A549 (cell line): ENCODE measurements around the gene DUSP23. TPM values are rescaled to one million over a fixed set of nuclear protein-coding genes. Genes with fewer than 3 reads are reported as not detected.

Source experiments
- ATAC-seq, 2 experiments: fragments of 200-7000 bp in 1 of 2; fragments of >200 bp in 1 of 2; cut with Nextera tagmentation in 1 of 2; cut with Tn5 transposase in 1 of 2; 3 replicates each; pipeline versions ENCODE4 v1.8.0 to v1.9.1; 2018 to 2020; ENCODE audit warnings: mild to moderate bottlenecking in 1 of 2, moderate library complexity in 1 of 2
- CTCF ChIA-PET: fragments of 300-600 bp; sonication (Branson Sonifier 250); formaldehyde crosslinking; extraction: SDS; loops from one replicate; lab custom pipeline; 2021; ENCODE audit warnings: antibody characterized with exemption, inconsistent platforms; lab: Yijun Ruan, JAX
- POLR2A ChIA-PET: fragments of 350-600 bp; formaldehyde crosslinking; extraction: SDS; loops from one replicate; lab custom pipeline; 2021; ENCODE audit warnings: antibody characterized with exemption, inconsistent platforms; lab: Yijun Ruan, JAX
- DNase-seq, 2 experiments: peaks; one replicate each; pipeline versions ENCODE4 v3.0.0 to v3.0.0-alpha.2; 2011 to 2016; ENCODE audit warnings: low read depth in 1 of 2, low spot score in 1 of 2
- FAIRE-seq: peaks from 2 replicates; lab custom pipeline; 2011; peaks lifted over from hg19 to GRCh38; lab: Jason Lieb, UNC
- H3K27ac ChIP-seq, 2 experiments: fragments of >200 bp; sonication (Bioruptor Twin); formaldehyde crosslinking; 3 replicates each; pipeline ENCODE4 v1.5.1; 2016 to 2017
- H3K4me1 ChIP-seq: fragments of >200 bp; sonication (Bioruptor Twin); formaldehyde crosslinking; 3 replicates; pipeline ENCODE4 v1.6.1; 2016
- H3K4me2 ChIP-seq: fragments of >200 bp; sonication (Bioruptor Twin); formaldehyde crosslinking; 3 replicates; pipeline ENCODE4 v1.6.1; 2016
- H3K4me3 ChIP-seq: fragments of >200 bp; sonication (Bioruptor Twin); formaldehyde crosslinking; 3 replicates; pipeline ENCODE4 v1.5.1; 2016
- H3K9me3 ChIP-seq: fragments of >200 bp; sonication (Bioruptor Twin); formaldehyde crosslinking; 3 replicates; pipeline ENCODE4 v1.6.1; 2016
- CBX8 ChIP-seq: fragments of 200-600 bp; sonication (generic); IDR thresholded peaks from 2 replicates; pipeline ENCODE4 v1.6.1; 2016
- CEBPB ChIP-seq, 2 experiments: fragments of >200 bp in 1 of 2; sonication (Bioruptor Twin) in 1 of 2; formaldehyde crosslinking in 1 of 2; IDR thresholded peaks; 2 replicates each; pipeline ENCODE4 v1.6.1; 2012 to 2016
- CHD4 ChIP-seq: fragments of 200-600 bp; sonication (generic); IDR thresholded peaks from 2 replicates; pipeline ENCODE4 v1.6.1; 2016; ENCODE audit warnings: antibody characterized with exemption, mild to moderate bottlenecking, borderline replicate concordance
- EHF ChIP-seq: fragments of 250-450 bp; sonication (Bioruptor Pico); IDR thresholded peaks from 2 replicates; pipeline ENCODE4 v1.5.0; 2020; ENCODE audit warnings: mild to moderate bottlenecking
- EHMT2 ChIP-seq: fragments of 200-600 bp; sonication (generic); IDR thresholded peaks from 2 replicates; pipeline ENCODE4 v1.6.1; 2016; ENCODE audit warnings: antibody characterized with exemption, low read depth, mild to moderate bottlenecking, moderate library complexity
- ESRRA ChIP-seq: fragments of 150-350 bp; IDR thresholded peaks from 2 replicates; pipeline ENCODE4 v1.6.1; 2014; ENCODE audit warnings: mild to moderate bottlenecking, low read length, borderline replicate concordance
- FOSB ChIP-seq: fragments of 250-450 bp; sonication (Bioruptor Pico); IDR thresholded peaks from 2 replicates; pipeline ENCODE4 v1.5.0; 2020; ENCODE audit warnings: mild to moderate bottlenecking, moderate library complexity
- FOSL2 ChIP-seq, 2 experiments: fragments of 450-650 bp in 1 of 2; fragments of >200 bp in 1 of 2; sonication (Bioruptor Twin) in 1 of 2; formaldehyde crosslinking; IDR thresholded peaks; 2 replicates each; pipeline versions ENCODE4 v1.5.0 to v1.6.1; 2016 to 2020; ENCODE audit warnings: mild to moderate bottlenecking in 1 of 2, moderate library complexity in 1 of 2
- FOXS1 ChIP-seq: fragments of 250-450 bp; sonication (Bioruptor Pico); IDR thresholded peaks from 2 replicates; pipeline ENCODE4 v1.5.0; 2020; ENCODE audit warnings: mild to moderate bottlenecking, moderate library complexity
- HDAC2 ChIP-seq: fragments of 200-600 bp; sonication (generic); IDR thresholded peaks from 2 replicates; pipeline ENCODE4 v1.6.1; 2016
- HEYL ChIP-seq: fragments of 250-450 bp; sonication (Bioruptor Pico); IDR thresholded peaks from 2 replicates; pipeline ENCODE4 v1.8.0; 2021; ENCODE audit warnings: mild to moderate bottlenecking, moderate library complexity
- HOXB13 ChIP-seq: fragments of 250-450 bp; sonication (Bioruptor Pico); IDR thresholded peaks from 2 replicates; pipeline ENCODE4 v1.5.0; 2020; ENCODE audit warnings: low read depth, mild to moderate bottlenecking, moderate library complexity
- JUNB ChIP-seq: fragments of >200 bp; sonication (Bioruptor Twin); formaldehyde crosslinking; IDR thresholded peaks from 2 replicates; pipeline ENCODE4 v1.6.1; 2016
- MAFK ChIP-seq: fragments of 450-650 bp; IDR thresholded peaks from 2 replicates; pipeline ENCODE4 v1.6.1; 2014; ENCODE audit not compliant: partially characterized antibody
- MYC ChIP-seq: IDR thresholded peaks from 2 replicates; pipeline ENCODE4 v1.6.1; 2012; ENCODE audit warnings: mild to moderate bottlenecking, inconsistent platforms, low read length, improper control_type of control experiment, borderline replicate concordance
- NFE2L2 ChIP-seq: fragments of 150-350 bp; conservative IDR thresholded peaks from 2 replicates; pipeline ENCODE4 v1.6.1; 2014; ENCODE audit warnings: low read length
- PHF8 ChIP-seq: fragments of 200-600 bp; sonication (generic); IDR thresholded peaks from 2 replicates; pipeline ENCODE4 v1.6.1; 2016; ENCODE audit warnings: low read depth, mild to moderate bottlenecking, antibody characterized with exemption, moderate library complexity, borderline replicate concordance
- RAD21 ChIP-seq, 2 experiments: fragments of >200 bp in 1 of 2; sonication (Bioruptor Twin) in 1 of 2; formaldehyde crosslinking in 1 of 2; IDR thresholded peaks in 1 of 2; conservative IDR thresholded peaks in 1 of 2; 2 replicates in 1 of 2; 3 replicates in 1 of 2; pipeline ENCODE4 v1.6.1; 2012 to 2018; ENCODE audit warnings: inconsistent platforms in 1 of 2
- SMC3 ChIP-seq: fragments of >200 bp; sonication (Bioruptor Twin); formaldehyde crosslinking; IDR thresholded peaks from 3 replicates; pipeline ENCODE4 v1.6.1; 2018; ENCODE audit warnings: inconsistent platforms
- SREBF2 ChIP-seq: fragments of 450-650 bp; IDR thresholded peaks from 2 replicates; pipeline ENCODE4 v1.6.1; 2014; ENCODE audit warnings: mild to moderate bottlenecking, moderate library complexity
- TP53 ChIP-seq: fragments of 250-450 bp; sonication (Bioruptor Pico); IDR thresholded peaks from 2 replicates; pipeline ENCODE4 v1.5.0; 2021; ENCODE audit warnings: mild to moderate bottlenecking, moderate library complexity
- ZFP36 ChIP-seq: fragments of 450-650 bp; IDR thresholded peaks from 2 replicates; pipeline ENCODE4 v1.6.1; 2014; ENCODE audit warnings: borderline replicate concordance; ENCODE audit not compliant: partially characterized antibody
- ZNF302 ChIP-seq: fragments of 250-450 bp; sonication (Bioruptor Pico); IDR thresholded peaks from 2 replicates; pipeline ENCODE4 v1.9.0; 2021; ENCODE audit warnings: inconsistent platforms, mild to moderate bottlenecking, moderate library complexity
- ZSCAN20 ChIP-seq: fragments of 250-450 bp; sonication (Bioruptor Pico); IDR thresholded peaks from 2 replicates; pipeline ENCODE4 v1.8.0; 2022; ENCODE audit warnings: mild to moderate bottlenecking, moderate library complexity
- WGBS: methylation state at CpG from one replicate; pipeline ENCODE4 v1.1.6; 2017; ENCODE audit errors: missing lambda C conversion rate; 5-methylcytosine and 5-hydroxymethylcytosine counted together
- polyA plus RNA-seq, 4 experiments: library from polyadenylated mRNA; depleted of rRNA in 3 of 4; stranded (reverse); fragments of >200 nt; fragmentation: RNase III in 1 of 4; extraction: RNeasy Plus Mini Kit Qiagen cat#74134 plus additional on column Dnase treatment in 1 of 4; gene quantifications; 2 replicates in 3 of 4; 3 replicates in 1 of 4; pipeline ENCODE4 v1.2.3, GENCODE V29; 2011 to 2017
- TF ChIP-seq, protein P1 (sequence below): IDR thresholded peaks from 2 replicates; pipeline ENCODE4 v1.6.1; 2012
- TF ChIP-seq, protein P2 (sequence below): fragments of >200 bp; sonication (Bioruptor Twin); formaldehyde crosslinking; IDR thresholded peaks from 3 replicates; pipeline ENCODE4 v1.6.1; 2016
- TF ChIP-seq, protein P3 (sequence below): IDR thresholded peaks from 2 replicates; pipeline ENCODE4 v1.6.1; 2012; ENCODE audit warnings: low read depth, borderline replicate concordance
- TF ChIP-seq, protein P4 (sequence below): fragments of 200-600 bp; sonication (generic); IDR thresholded peaks from 2 replicates; pipeline ENCODE4 v1.6.1; 2016; ENCODE audit warnings: antibody characterized with exemption, mild to moderate bottlenecking, moderate library complexity

The DUSP23 gene
- polyA plus RNA-seq, 2 of the 4 experiments (the other 2 are of a cell fraction) = 32.3 to 60.1 TPM

DNA sequence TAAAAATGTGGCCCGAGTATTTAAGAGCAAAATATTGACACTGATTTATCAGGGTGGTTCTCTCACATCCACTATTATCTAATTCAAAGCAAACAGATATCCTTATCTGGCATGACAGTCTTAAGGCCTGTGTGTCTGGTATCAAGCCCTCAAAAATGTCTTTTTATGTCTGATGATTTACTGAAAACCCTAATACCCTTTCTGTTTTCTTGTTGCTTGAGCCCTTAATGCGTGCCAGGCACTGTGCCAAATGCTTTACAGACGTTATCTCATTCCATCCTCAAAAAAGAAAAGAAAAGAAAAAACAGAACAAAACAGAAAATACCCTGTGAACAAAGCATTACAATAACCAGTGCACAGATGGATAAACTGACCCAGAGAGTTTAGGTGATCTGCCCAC lies 5.7 kb downstream of the DUSP23 start:
- no peak overlapping the region for H3K4me2 ChIP-seq
- no peaks in the 10 kb centered on the region for H3K9me3 ChIP-seq
- no peak for TF ChIP-seq PHF8
- TF ChIP-seq JUNB = no peak
- no peak for TF ChIP-seq ZNF302 (CRISPR knock-in tag)
- TF ChIP-seq, protein P1, sequence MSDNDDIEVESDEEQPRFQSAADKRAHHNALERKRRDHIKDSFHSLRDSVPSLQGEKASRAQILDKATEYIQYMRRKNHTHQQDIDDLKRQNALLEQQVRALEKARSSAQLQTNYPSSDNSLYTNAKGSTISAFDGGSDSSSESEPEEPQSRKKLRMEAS = no peak
- no peak for TF ChIP-seq RAD21 (conservative IDR thresholded peaks at IDR 0.05 in 1 of 2, IDR thresholded peaks at IDR 0.05 in 1 of 2)
- no peak for TF ChIP-seq EHF (CRISPR knock-in tag)
- no peak for TF ChIP-seq HDAC2
- no peak for TF ChIP-seq HOXB13 (CRISPR knock-in tag)
- TF ChIP-seq, protein P2, sequence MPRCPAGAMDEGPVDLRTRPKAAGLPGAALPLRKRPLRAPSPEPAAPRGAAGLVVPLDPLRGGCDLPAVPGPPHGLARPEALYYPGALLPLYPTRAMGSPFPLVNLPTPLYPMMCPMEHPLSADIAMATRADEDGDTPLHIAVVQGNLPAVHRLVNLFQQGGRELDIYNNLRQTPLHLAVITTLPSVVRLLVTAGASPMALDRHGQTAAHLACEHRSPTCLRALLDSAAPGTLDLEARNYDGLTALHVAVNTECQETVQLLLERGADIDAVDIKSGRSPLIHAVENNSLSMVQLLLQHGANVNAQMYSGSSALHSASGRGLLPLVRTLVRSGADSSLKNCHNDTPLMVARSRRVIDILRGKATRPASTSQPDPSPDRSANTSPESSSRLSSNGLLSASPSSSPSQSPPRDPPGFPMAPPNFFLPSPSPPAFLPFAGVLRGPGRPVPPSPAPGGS = no peak
- no peak for TF ChIP-seq ZFP36
- no peak for TF ChIP-seq SMC3
- TF ChIP-seq, all 56 proteins: peak for 0
- no peak overlapping the region for H3K27ac ChIP-seq
- ChIA-PET CTCF (interaction anchor here (1.0 to 7.3 kb wide), 4 partner anchors 13 to 575 kb away, joined by 4 to 142 read pairs (median 18); no protein-coding TSS in a partner anchor), POLR2A (no interaction called here)
- ATAC-seq (no peak), DNase-seq (no peak), FAIRE-seq (no peak)
- no peak overlapping the region for H3K4me3 ChIP-seq
- peaks cover 3% of the 10 kb centered on the region; the same call in 1 of the 3 replicates for H3K4me1 ChIP-seq
- 54% methylated on average over 3 of the region's 3 CpGs for WGBS

DNA sequence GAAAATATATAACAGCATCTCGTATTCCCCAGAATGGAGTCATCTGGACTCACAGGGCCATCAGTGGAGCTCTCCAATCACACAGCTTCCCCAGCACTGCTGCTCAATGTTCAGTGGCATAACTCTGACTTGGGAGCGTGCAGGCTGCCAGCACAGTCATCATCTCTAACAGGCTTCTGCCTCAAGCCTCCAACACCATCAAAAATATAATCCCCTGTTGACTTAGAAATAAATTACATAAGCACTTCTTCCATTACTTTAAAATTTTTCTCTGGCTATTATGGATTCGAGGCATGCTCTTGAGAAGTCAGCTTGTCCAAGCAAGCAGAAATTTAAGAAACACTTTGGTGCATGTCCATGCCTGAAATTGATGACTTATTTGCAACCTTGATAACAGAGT lies 6.2 kb downstream of the DUSP23 start:
- FAIRE-seq (no peak), ATAC-seq (no peak), DNase-seq (no peak)
- no peaks in the 10 kb centered on the region for H3K9me3 ChIP-seq
- TF ChIP-seq HDAC2 (no peak), ZFP36 (no peak), FOSB (no peak), MYC (no peak), NFE2L2 (no peak), RAD21 (conservative IDR thresholded peaks at IDR 0.05 in 1 of 2, IDR thresholded peaks at IDR 0.05 in 1 of 2) (no peak)
- TF ChIP-seq, protein P3, sequence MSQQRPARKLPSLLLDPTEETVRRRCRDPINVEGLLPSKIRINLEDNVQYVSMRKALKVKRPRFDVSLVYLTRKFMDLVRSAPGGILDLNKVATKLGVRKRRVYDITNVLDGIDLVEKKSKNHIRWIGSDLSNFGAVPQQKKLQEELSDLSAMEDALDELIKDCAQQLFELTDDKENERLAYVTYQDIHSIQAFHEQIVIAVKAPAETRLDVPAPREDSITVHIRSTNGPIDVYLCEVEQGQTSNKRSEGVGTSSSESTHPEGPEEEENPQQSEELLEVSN = no peak
- no peak overlapping the region for H3K4me3 ChIP-seq
- POLR2A ChIA-PET = no interaction called here
- WGBS = 59% methylated on average over 3 of the region's 3 CpGs
- H3K27ac ChIP-seq = no peak overlapping the region
- CTCF ChIA-PET = interaction anchor here (1.0 to 7.3 kb wide), 5 partner anchors 12 to 576 kb away, joined by 3 to 142 read pairs (median 4); no protein-coding TSS in a partner anchor
- H3K4me2 ChIP-seq = no peak overlapping the region
- H3K4me1 ChIP-seq = no peaks in the 10 kb centered on the region; the same call in 2 of the 3 replicates

DNA sequence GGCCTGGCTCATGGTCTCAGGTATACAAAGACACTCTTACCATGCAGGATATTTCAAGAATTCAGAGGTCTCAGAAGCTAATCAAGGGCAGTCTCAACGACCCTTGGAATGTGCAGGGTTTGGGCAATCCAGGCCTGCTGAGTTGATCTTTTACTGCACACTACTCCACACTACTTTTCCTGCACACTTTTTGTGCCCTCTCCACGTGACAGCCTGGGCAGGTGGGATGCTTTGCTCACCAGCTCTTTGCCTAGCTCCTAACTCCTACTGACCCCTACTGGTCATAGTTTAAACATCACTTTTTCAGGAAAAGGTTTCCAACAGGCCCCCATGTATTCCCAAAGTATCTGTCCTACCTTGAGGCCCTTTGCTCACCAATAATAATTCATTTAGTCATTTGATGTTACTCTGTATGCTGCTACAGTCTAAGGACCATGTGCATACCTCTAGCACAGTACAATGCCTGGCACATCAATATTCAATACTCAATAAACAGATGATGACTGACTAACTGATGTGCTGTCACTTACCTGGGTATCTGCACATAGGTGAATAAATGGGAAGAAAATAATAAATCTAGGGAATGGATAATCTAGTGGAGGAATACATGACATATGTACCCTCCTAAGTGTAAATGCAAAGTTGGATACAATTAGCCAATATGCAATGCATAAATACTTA lies 9.6 kb downstream of the DUSP23 start:
- no peaks in the 10 kb centered on the region for H3K4me1 ChIP-seq
- CTCF ChIA-PET = interaction anchor here (0.8 to 6.0 kb wide), 8 partner anchors 9 to 101 kb away, joined by 3 to 31 read pairs (median 4); partner anchors contain the start of gene DUSP23
- no peak overlapping the region for H3K4me2 ChIP-seq
- no peak overlapping the region for H3K27ac ChIP-seq
- DNase-seq (peak; percentile 36 to 55), FAIRE-seq (no peak), ATAC-seq (peak; percentile 42 to 80; a peak in 4 of 6 replicates)
- WGBS = 2% methylated on average over 2 of the region's 2 CpGs
- no peak overlapping the region for H3K4me3 ChIP-seq
- POLR2A ChIA-PET = no interaction called here
- no peaks in the 10 kb centered on the region for H3K9me3 ChIP-seq
- no peak for TF ChIP-seq JUNB
- no peak for TF ChIP-seq FOSL2 (IDR thresholded peaks at IDR 0.05)
- TF ChIP-seq FOSL2 (CRISPR knock-in tag; IDR thresholded peaks at IDR 0.05) = no peak
- TF ChIP-seq, protein P4, sequence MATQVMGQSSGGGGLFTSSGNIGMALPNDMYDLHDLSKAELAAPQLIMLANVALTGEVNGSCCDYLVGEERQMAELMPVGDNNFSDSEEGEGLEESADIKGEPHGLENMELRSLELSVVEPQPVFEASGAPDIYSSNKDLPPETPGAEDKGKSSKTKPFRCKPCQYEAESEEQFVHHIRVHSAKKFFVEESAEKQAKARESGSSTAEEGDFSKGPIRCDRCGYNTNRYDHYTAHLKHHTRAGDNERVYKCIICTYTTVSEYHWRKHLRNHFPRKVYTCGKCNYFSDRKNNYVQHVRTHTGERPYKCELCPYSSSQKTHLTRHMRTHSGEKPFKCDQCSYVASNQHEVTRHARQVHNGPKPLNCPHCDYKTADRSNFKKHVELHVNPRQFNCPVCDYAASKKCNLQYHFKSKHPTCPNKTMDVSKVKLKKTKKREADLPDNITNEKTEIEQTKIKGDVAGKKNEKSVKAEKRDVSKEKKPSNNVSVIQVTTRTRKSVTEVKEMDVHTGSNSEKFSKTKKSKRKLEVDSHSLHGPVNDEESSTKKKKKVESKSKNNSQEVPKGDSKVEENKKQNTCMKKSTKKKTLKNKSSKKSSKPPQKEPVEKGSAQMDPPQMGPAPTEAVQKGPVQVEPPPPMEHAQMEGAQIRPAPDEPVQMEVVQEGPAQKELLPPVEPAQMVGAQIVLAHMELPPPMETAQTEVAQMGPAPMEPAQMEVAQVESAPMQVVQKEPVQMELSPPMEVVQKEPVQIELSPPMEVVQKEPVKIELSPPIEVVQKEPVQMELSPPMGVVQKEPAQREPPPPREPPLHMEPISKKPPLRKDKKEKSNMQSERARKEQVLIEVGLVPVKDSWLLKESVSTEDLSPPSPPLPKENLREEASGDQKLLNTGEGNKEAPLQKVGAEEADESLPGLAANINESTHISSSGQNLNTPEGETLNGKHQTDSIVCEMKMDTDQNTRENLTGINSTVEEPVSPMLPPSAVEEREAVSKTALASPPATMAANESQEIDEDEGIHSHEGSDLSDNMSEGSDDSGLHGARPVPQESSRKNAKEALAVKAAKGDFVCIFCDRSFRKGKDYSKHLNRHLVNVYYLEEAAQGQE = no peak
- TF ChIP-seq CHD4 = no peak
- TF ChIP-seq MAFK = no peak
- TF ChIP-seq FOXS1 (CRISPR knock-in tag) = no peak
- TF ChIP-seq TP53 (CRISPR knock-in tag) = no peak
- TF ChIP-seq EHMT2 = no peak
- TF ChIP-seq SREBF2 = no peak
- no peak for TF ChIP-seq CEBPB (IDR thresholded peaks at IDR 0.05)
- no peak for TF ChIP-seq ZFP36
- no peak for TF ChIP-seq ZSCAN20 (CRISPR knock-in tag)
- no peak for TF ChIP-seq CBX8
- TF ChIP-seq MYC = no peak
- peak; percentile 40; the same call in 1 of the 3 replicates for TF ChIP-seq SMC3
- TF ChIP-seq ESRRA = no peak
- TF ChIP-seq HEYL (CRISPR knock-in tag) = no peak
